RWPE2 (cell line): ENCODE results near the gene WDR62.

ENCODE experiments used
- ATAC-seq: fragments of 200-7000 bp; cut with Tn5 transposase; 3 replicates; pipeline ENCODE4 v1.9.1; 2021; ENCODE audit warnings: low read depth
- DNase-seq: peaks from one replicate; pipeline ENCODE4 v3.0.0-alpha.2; 2020; ENCODE audit warnings: low spot score
- H3K27ac ChIP-seq: fragments of 450-650 bp; 2 replicates; pipeline ENCODE4 v1.5.1; 2017; ENCODE audit warnings: mild to moderate bottlenecking; ENCODE audit not compliant: poor library complexity, severe bottlenecking
- H3K27me3 ChIP-seq: fragments of 250-450 bp; sonication (Bioruptor Pico); 2 replicates; pipeline ENCODE4 v1.5.1; 2021; ENCODE audit warnings: mild to moderate bottlenecking, moderate library complexity; ENCODE audit not compliant: insufficient read depth, poor library complexity, severe bottlenecking
- H3K36me3 ChIP-seq: fragments of 250-450 bp; sonication (Bioruptor Pico); 2 replicates; pipeline ENCODE4 v1.5.1; 2020; ENCODE audit warnings: low read depth, mild to moderate bottlenecking, moderate library complexity
- H3K4me1 ChIP-seq: fragments of 250-450 bp; sonication (Bioruptor Pico); 2 replicates; pipeline ENCODE4 v1.5.1; 2021; ENCODE audit warnings: mild to moderate bottlenecking, moderate library complexity; ENCODE audit not compliant: insufficient read depth, poor library complexity, severe bottlenecking
- H3K4me3 ChIP-seq: fragments of 250-450 bp; sonication (Bioruptor Pico); 2 replicates; pipeline ENCODE4 v1.5.1; 2021; ENCODE audit warnings: mild to moderate bottlenecking, moderate library complexity; ENCODE audit not compliant: severe bottlenecking
- H3K9me3 ChIP-seq: fragments of 250-450 bp; sonication (Bioruptor Pico); 2 replicates; pipeline ENCODE4 v1.5.1; 2021; ENCODE audit warnings: mild to moderate bottlenecking, moderate library complexity; ENCODE audit not compliant: severe bottlenecking
- TF ChIP-seq, protein P1 (sequence below): fragments of 450-650 bp; IDR thresholded peaks from one replicate; pipeline ENCODE4 v1.5.1; 2017; ENCODE audit warnings: mild to moderate bottlenecking, moderate library complexity; ENCODE audit not compliant: poor library complexity, severe bottlenecking

Gene WDR62

DNA sequence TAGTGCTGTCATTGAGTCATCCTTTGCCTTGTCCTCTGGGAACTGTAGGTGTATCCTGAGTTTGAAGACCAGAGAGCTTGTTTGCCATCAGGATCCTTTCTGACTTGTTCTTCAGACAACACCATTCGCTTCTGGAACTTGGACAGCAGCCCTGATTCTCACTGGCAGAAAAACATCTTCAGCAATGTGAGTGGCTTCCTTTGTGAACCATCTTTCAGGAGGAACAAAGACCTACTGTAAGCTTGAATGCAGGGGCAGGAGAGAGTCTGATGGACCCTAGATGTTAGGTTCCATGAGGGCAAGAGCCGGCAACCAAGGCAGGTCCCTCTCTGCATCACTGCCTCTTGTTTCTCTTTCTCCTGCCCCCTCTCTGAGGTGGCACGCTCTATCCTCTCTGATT is 26.7 kb downstream of the WDR62 start:
- H3K27ac ChIP-seq: no peak overlapping the region
- H3K4me3 ChIP-seq: no peak overlapping the region
- ATAC-seq: no peak
- no peak for DNase-seq
- no peaks in the 10 kb centered on the region for H3K4me1 ChIP-seq
- H3K9me3 ChIP-seq: no peaks in the 10 kb centered on the region
- H3K36me3 ChIP-seq: peaks cover 55% of the 10 kb centered on the region
- TF ChIP-seq, protein P1, sequence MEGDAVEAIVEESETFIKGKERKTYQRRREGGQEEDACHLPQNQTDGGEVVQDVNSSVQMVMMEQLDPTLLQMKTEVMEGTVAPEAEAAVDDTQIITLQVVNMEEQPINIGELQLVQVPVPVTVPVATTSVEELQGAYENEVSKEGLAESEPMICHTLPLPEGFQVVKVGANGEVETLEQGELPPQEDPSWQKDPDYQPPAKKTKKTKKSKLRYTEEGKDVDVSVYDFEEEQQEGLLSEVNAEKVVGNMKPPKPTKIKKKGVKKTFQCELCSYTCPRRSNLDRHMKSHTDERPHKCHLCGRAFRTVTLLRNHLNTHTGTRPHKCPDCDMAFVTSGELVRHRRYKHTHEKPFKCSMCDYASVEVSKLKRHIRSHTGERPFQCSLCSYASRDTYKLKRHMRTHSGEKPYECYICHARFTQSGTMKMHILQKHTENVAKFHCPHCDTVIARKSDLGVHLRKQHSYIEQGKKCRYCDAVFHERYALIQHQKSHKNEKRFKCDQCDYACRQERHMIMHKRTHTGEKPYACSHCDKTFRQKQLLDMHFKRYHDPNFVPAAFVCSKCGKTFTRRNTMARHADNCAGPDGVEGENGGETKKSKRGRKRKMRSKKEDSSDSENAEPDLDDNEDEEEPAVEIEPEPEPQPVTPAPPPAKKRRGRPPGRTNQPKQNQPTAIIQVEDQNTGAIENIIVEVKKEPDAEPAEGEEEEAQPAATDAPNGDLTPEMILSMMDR: no peak
- H3K27me3 ChIP-seq: no peaks in the 10 kb centered on the region

DNA sequence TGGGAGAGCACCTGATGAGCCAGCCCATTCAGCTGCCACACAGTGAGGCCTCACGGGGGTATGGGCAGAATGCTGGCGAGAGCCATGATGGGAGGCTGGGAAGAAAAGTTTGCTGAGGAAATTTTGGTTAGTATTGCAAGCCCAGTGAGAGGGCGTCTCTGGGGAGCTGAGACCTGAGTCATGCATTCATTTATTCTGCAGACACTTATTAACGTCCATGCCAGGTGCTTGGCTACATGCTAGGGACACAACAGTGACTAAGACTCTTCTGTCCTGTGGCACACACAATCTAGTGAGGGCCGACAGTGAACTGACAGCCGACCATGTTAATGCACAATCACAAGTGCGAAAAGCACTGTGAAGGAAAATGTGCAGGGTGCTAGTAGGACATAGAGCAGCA is 27.2 kb downstream of the WDR62 start:
- no peaks in the 10 kb centered on the region for H3K4me1 ChIP-seq
- TF ChIP-seq, protein P1: no peak
- H3K36me3 ChIP-seq: peaks cover 51% of the 10 kb centered on the region
- H3K9me3 ChIP-seq: no peaks in the 10 kb centered on the region
- DNase-seq: no peak
- H3K27ac ChIP-seq: no peak overlapping the region
- H3K27me3 ChIP-seq: no peaks in the 10 kb centered on the region
- no peak for ATAC-seq
- H3K4me3 ChIP-seq: no peak overlapping the region

DNA sequence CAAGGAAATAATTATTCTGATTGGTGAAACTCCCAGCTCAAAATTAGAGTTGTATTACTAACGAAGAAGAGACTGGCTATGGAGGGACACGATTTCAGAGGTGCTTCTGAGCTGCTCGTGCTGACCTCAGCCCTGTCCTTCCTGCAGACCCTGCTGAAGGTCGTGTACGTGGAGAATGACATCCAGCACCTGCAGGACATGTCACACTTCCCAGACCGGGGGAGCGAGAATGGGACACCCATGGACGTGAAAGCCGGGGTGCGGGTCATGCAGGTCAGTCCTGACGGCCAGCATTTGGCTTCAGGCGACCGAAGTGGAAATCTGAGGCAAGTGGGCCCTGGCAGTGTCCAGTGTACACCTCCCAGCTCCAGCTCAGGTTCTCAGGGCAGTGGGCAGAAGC is 28.2 kb downstream of the WDR62 start:
- Histone ChIP-seq H3K9me3 (no peaks in the 10 kb centered on the region), H3K27ac (no peak overlapping the region), H3K36me3 (peaks cover 55% of the 10 kb centered on the region), H3K4me3 (no peak overlapping the region), H3K4me1 (no peaks in the 10 kb centered on the region), H3K27me3 (no peaks in the 10 kb centered on the region)
- TF ChIP-seq, protein P1: no peak
- ATAC-seq (no peak), DNase-seq (no peak)

DNA sequence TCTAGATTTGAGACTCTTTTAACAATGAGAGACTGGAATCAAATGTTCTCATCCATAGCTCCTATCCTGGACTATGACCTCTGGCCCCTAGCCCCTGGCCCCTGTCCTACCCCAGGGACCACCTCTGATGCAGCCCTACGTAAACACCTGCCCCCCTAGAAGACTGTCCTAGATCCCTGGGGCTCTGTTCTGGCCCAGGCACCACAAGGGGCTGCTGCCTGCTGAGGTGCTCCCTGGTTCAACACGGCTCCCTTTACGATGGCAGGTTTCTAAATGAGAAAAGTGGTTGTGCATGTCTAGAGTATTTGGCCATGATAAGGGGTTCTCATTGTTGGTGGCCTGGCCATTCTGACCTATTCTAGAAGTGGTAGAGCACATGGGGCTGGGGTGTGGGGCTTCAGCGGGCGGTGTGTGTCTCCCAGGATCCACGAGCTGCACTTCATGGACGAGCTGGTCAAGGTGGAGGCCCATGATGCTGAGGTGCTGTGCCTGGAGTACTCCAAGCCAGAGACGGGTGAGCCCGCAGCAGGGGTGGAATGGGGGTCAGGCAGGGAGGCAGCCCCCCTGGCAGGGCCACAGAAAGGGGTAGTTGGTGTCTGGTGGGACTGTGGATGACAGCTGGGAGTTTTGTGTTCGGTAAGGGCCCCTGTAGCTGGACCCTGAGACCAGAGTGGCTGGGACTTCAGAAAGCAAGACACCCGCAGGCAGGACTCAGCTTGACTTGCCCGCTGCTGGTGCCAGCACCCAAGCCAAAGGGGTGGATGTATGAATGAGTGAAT is 29.7 kb downstream of the WDR62 start:
- Histone ChIP-seq H3K36me3 (peaks cover 58% of the 10 kb centered on the region), H3K27me3 (no peaks in the 10 kb centered on the region), H3K9me3 (no peaks in the 10 kb centered on the region), H3K4me1 (no peaks in the 10 kb centered on the region), H3K27ac (no peak overlapping the region), H3K4me3 (no peak overlapping the region)
- ATAC-seq (no peak), DNase-seq (no peak)
- TF ChIP-seq, protein P1: no peak

DNA sequence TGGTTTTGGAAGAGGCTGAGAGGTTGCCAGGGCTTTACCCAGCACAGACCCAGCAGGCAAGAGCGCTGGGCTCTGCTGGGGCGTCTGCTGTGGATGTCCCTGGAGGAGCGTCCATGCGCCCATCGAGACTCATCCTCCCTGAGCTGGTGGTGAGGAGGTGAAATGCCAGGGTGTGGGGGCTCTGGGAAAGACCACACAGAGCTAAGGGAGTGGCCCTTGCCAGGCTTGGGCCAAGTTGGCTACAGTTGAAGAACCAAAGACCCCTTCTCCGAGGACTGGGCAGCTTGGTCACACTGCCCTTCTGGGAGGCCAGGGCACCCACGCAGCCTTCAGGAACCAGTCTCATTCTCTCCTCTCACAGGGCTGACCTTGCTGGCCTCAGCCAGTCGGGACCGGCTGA is 31.6 kb downstream of the WDR62 start:
- DNase-seq: no peak
- TF ChIP-seq, protein P1: no peak
- Histone ChIP-seq H3K27me3 (no peaks in the 10 kb centered on the region), H3K4me1 (no peaks in the 10 kb centered on the region), H3K36me3 (peaks cover 43% of the 10 kb centered on the region), H3K27ac (no peak overlapping the region), H3K4me3 (no peak overlapping the region), H3K9me3 (no peaks in the 10 kb centered on the region)
- no peak for ATAC-seq
